ENCODE data around the gene MAP3K20. TPM values are rescaled to one million over a fixed set of nuclear protein-coding genes. Genes with fewer than 3 reads are reported as not detected.

Gene MAP3K20
- total and polyA plus RNA-seq, 4 donors, result 25.6 to 109 (median 56.5) TPM

GRCh38 chr2:173150087-173150486, 74.4 kb downstream of the MAP3K20 start:
- Histone ChIP-seq H3K27me3 (ENCODE audit: control insufficient read depth in 1 of 2, insufficient read depth in 2 of 2, low read length in 1 of 2) (no peaks in the 10 kb centered on the region), H3K36me3 (ENCODE audit: control insufficient read depth in 1 of 2, insufficient read depth in 2 of 2, low read length in 1 of 2) (no peaks in the 10 kb centered on the region), H3K27ac (ENCODE audit: low read depth in 1 of 2, low read length in 2 of 2) (no peak overlapping the region), H3K4me1 (ENCODE audit: control insufficient read depth in 1 of 2, insufficient read depth in 2 of 2, low read length in 2 of 2) (peaks cover 0 to 5% of the 10 kb centered on the region in 2 donors), H3K4me3 (ENCODE audit: low read length in 2 of 2) (no peak overlapping the region), H3K9me3 (ENCODE audit: control insufficient read depth, low read length) (no peaks in the 10 kb centered on the region)
- DNase-seq, result no peak
- ATAC-seq (ENCODE audit: low FRiP score), result no peak
- WGBS, 2 donors, result 91 to 94% methylated on average over 2 of the region's 2 CpGs
- intact Hi-C loops (cut with DNase I), result no loop called here

GRCh38 chr2:173150963-173151362, 75.3 kb downstream of the MAP3K20 start:
- no peak for DNase-seq
- Histone ChIP-seq H3K4me1 (ENCODE audit: control insufficient read depth in 1 of 2, insufficient read depth in 2 of 2, low read length in 2 of 2) (peaks cover 0 to 5% of the 10 kb centered on the region in 2 donors), H3K9me3 (ENCODE audit: control insufficient read depth, low read length) (no peaks in the 10 kb centered on the region), H3K4me3 (ENCODE audit: low read length in 2 of 2) (no peak overlapping the region), H3K27ac (ENCODE audit: low read depth in 1 of 2, low read length in 2 of 2) (no peak overlapping the region), H3K36me3 (ENCODE audit: control insufficient read depth in 1 of 2, insufficient read depth in 2 of 2, low read length in 1 of 2) (no peaks in the 10 kb centered on the region), H3K27me3 (ENCODE audit: control insufficient read depth in 1 of 2, insufficient read depth in 2 of 2, low read length in 1 of 2) (no peaks in the 10 kb centered on the region)
- intact Hi-C loops (cut with DNase I), result no loop called here
- no peak for ATAC-seq (ENCODE audit: low FRiP score)

DNA sequence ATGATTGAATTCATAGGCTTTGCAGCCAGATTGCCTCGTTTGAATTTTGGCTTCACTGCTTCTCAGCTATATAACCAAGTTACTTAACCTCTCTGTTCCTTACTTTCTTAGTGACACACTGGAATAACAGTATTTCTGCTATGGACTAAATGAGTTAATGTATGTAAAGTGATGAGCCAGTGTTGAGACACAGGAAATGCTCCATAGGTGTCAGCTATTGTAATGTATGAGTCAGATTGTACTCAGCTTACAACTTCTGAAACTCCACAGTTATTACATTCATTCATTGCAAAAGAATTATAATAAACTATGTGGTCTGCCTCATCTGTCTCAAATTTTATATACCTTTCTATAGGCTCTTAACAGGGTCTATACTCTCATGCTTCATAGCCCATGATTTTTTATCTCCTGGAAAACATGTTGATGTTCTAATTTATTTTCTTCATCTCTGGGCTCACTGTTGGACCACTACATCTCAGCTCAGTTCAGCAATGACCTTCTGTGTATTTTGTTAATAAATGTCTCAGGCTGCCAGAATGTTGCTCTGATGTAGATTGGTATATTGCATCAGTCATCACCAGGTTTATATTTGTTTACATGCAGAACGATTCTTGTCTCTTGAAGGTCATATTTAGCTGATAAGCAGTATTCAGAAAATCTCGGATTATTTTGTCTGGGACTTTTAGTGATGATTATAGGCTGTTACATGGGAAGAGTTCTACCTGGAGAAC, 76.2 kb downstream of the MAP3K20 start:
- ATAC-seq (ENCODE audit: low FRiP score) (no peak), DNase-seq (no peak)
- H3K36me3 ChIP-seq (ENCODE audit: control insufficient read depth in 1 of 2, insufficient read depth in 2 of 2, low read length in 1 of 2), result no peaks in the 10 kb centered on the region
- no peaks in the 10 kb centered on the region for H3K27me3 ChIP-seq (ENCODE audit: control insufficient read depth in 1 of 2, insufficient read depth in 2 of 2, low read length in 1 of 2)
- no peak overlapping the region for H3K27ac ChIP-seq (ENCODE audit: low read depth in 1 of 2, low read length in 2 of 2)
- no peaks in the 10 kb centered on the region for H3K9me3 ChIP-seq (ENCODE audit: control insufficient read depth, low read length)
- 60 to 64% methylated on average over 3 of the region's 3 CpGs for WGBS, 2 donors
- intact Hi-C loops (cut with DNase I), result no loop called here
- H3K4me3 ChIP-seq (ENCODE audit: low read length in 2 of 2), result no peak overlapping the region
- H3K4me1 ChIP-seq (ENCODE audit: control insufficient read depth in 1 of 2, insufficient read depth in 2 of 2, low read length in 2 of 2), result peaks cover 0 to 5% of the 10 kb centered on the region in 2 donors

DNA sequence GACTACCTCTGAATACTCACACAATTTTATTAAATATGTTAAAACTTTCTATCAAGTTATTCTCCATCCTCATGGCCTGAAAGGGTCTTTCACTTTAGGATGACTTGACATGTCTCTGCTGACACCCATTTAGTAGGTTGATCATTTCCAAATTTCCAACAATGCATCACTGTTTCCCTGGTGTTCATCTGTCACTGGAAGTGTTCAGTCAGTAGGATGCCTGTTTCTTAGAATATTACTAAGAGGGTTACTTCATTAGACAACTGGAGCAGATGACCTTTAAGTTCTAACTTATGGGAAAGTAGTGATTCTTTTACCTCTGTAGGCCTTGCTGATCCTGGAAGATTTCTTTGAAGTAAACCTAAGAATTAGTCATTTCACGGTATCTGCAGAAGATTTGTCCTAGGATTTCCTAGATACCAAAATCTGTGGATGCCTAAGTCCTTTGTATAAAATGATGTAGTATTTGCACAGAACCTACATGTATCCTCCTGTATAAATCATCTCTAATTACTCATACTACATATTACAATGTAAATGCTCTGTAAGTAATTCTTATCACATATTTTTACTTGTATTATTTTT, 77.7 kb downstream of the MAP3K20 start:
- WGBS, 2 donors, result 96 to 100% methylated on average over 1 of the region's 1 CpG
- peaks cover 0 to 3% of the 10 kb centered on the region in 2 donors for H3K4me1 ChIP-seq (ENCODE audit: control insufficient read depth in 1 of 2, insufficient read depth in 2 of 2, low read length in 2 of 2)
- DNase-seq, result no peak
- no peak overlapping the region for H3K27ac ChIP-seq (ENCODE audit: low read depth in 1 of 2, low read length in 2 of 2)
- H3K27me3 ChIP-seq (ENCODE audit: control insufficient read depth in 1 of 2, insufficient read depth in 2 of 2, low read length in 1 of 2), result no peaks in the 10 kb centered on the region
- intact Hi-C loops (cut with DNase I), result no loop called here
- H3K4me3 ChIP-seq (ENCODE audit: low read length in 2 of 2), result no peak overlapping the region
- no peaks in the 10 kb centered on the region for H3K36me3 ChIP-seq (ENCODE audit: control insufficient read depth in 1 of 2, insufficient read depth in 2 of 2, low read length in 1 of 2)
- ATAC-seq (ENCODE audit: low FRiP score), result no peak
- no peaks in the 10 kb centered on the region for H3K9me3 ChIP-seq (ENCODE audit: control insufficient read depth, low read length)

DNA sequence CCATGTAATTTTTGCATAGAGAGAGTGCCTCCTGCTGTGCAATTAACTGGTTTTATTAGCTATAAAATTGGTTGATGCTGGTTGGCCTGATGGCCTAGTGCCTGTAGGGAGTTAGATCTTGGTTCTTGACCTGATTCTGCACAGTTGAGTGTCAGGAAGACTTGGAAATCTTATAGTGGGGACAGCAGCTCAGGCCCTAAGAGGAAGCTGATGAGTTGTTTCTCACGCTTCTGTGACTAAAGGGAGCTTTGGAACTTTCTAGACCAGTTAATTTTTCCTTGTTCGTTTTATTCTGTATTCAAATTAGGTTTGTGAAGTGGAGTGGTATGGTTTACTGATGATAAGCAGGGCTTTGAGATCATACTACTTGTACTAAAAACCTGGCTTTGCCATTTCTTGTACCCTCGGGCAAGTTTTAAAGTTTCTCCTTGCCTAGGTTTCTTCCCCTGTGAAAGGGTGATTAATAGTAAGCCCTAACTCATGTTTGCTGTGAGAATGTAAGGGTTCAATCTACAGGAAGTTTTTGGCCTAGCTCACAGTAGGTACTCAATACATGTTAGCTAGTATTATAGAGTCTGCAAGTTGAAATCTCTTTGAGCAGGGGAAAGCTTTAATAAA, 82.1 kb downstream of the MAP3K20 start:
- Histone ChIP-seq H3K36me3 (ENCODE audit: control insufficient read depth in 1 of 2, insufficient read depth in 2 of 2, low read length in 1 of 2) (no peaks in the 10 kb centered on the region), H3K9me3 (ENCODE audit: control insufficient read depth, low read length) (no peaks in the 10 kb centered on the region), H3K27ac (ENCODE audit: low read depth in 1 of 2, low read length in 2 of 2) (peak overlapping the region in 1 of 2 donors; percentile 6), H3K4me3 (ENCODE audit: low read length in 2 of 2) (no peak overlapping the region), H3K27me3 (ENCODE audit: control insufficient read depth in 1 of 2, insufficient read depth in 2 of 2, low read length in 1 of 2) (no peaks in the 10 kb centered on the region), H3K4me1 (ENCODE audit: control insufficient read depth in 1 of 2, insufficient read depth in 2 of 2, low read length in 2 of 2) (peaks cover 5 to 6% of the 10 kb centered on the region in 2 donors)
- intact Hi-C loops (cut with DNase I), result no loop called here
- 92 to 93% methylated on average over 3 of the region's 3 CpGs for WGBS, 2 donors
- ATAC-seq (ENCODE audit: low FRiP score) (no peak), DNase-seq (no peak)

DNA sequence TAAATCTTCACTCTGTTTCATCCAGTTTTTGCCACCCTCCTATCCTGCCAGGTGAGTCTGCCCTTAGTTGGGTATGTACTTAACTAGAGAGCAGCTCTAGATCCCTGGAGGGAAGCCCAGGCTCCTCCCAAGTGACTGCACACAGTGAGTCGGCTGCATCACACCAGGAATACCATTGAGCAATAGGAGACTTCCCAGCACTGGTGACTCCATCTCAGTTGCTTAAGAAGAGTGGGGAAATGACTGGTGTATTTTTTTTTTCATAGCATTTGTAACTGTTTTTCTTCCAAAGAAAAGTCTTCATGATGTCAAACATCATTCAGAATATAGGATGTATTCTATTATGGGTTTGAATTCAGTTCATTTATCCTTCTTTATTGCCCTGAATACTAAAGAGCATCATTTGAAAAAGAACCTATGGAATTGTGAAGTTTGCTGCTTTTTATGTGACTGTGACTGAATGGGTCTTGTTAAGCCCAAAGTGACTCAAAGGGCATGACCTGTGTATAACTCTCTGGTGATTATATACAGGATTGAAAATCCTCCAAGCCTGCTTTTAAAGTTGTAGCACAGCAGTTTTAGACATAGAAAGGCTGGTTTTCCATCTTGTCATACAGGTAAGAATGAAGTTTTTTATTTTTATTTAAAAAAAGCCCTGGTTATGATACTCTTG, 84.3 kb downstream of the MAP3K20 start:
- H3K4me3 ChIP-seq (ENCODE audit: low read length in 2 of 2), result no peak overlapping the region
- no peaks in the 10 kb centered on the region for H3K9me3 ChIP-seq (ENCODE audit: control insufficient read depth, low read length)
- 0 to 4% methylated on average over 1 of the region's 1 CpG for WGBS, 2 donors
- peak; percentile 92 to 93 for DNase-seq
- peak overlapping the region in 1 of 2 donors; percentile 90 for H3K27ac ChIP-seq (ENCODE audit: low read depth in 1 of 2, low read length in 2 of 2)
- ATAC-seq (ENCODE audit: low FRiP score), result peak; percentile 95
- no peaks in the 10 kb centered on the region for H3K36me3 ChIP-seq (ENCODE audit: control insufficient read depth in 1 of 2, insufficient read depth in 2 of 2, low read length in 1 of 2)
- intact Hi-C loops (cut with DNase I), result loop anchor here (5.0 kb wide), 1 partner anchor 37 kb away; no protein-coding TSS in a partner anchor
- no peaks in the 10 kb centered on the region for H3K27me3 ChIP-seq (ENCODE audit: control insufficient read depth in 1 of 2, insufficient read depth in 2 of 2, low read length in 1 of 2)
- H3K4me1 ChIP-seq (ENCODE audit: control insufficient read depth in 1 of 2, insufficient read depth in 2 of 2, low read length in 2 of 2), result peaks cover 4 to 6% of the 10 kb centered on the region in 2 donors

DNA sequence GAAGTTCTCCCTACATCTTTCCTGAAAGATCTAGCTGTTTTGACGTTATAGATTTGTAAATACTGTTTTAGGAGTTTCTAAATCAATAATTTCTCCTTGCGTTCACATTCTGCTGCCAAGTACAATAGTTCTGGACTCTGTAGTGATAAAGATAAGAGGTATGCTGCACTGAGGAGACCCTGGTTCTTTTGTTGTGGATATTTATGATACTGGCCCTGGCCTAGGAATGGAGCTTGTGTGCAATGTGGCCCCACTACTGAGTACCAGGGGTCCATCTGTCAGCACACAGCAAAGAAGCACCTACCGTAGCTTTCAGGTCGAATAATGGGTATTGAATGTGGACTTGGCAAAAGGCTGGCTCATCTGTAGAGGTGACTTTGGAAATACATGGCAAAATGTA, 85.0 kb downstream of the MAP3K20 start:
- Histone ChIP-seq H3K27ac (ENCODE audit: low read depth in 1 of 2, low read length in 2 of 2) (peak overlapping the region; percentile 62 to 90), H3K4me1 (ENCODE audit: control insufficient read depth in 1 of 2, insufficient read depth in 2 of 2, low read length in 2 of 2) (peaks cover 3 to 6% of the 10 kb centered on the region in 2 donors), H3K36me3 (ENCODE audit: control insufficient read depth in 1 of 2, insufficient read depth in 2 of 2, low read length in 1 of 2) (no peaks in the 10 kb centered on the region), H3K9me3 (ENCODE audit: control insufficient read depth, low read length) (no peaks in the 10 kb centered on the region), H3K4me3 (ENCODE audit: low read length in 2 of 2) (no peak overlapping the region), H3K27me3 (ENCODE audit: control insufficient read depth in 1 of 2, insufficient read depth in 2 of 2, low read length in 1 of 2) (no peaks in the 10 kb centered on the region)
- ATAC-seq (ENCODE audit: low FRiP score) (no peak), DNase-seq (no peak)
- intact Hi-C loops (cut with DNase I), result loop anchor here (5.0 kb wide), 1 partner anchor 37 kb away; no protein-coding TSS in a partner anchor
- WGBS, 2 donors, result 80 to 89% methylated on average over 4 of the region's 4 CpGs

GRCh38 chr2:173161040-173161439, 85.4 kb downstream of the MAP3K20 start:
- no peak for DNase-seq
- Histone ChIP-seq H3K4me3 (ENCODE audit: low read length in 2 of 2) (no peak overlapping the region), H3K27ac (ENCODE audit: low read depth in 1 of 2, low read length in 2 of 2) (no peak overlapping the region), H3K27me3 (ENCODE audit: control insufficient read depth in 1 of 2, insufficient read depth in 2 of 2, low read length in 1 of 2) (no peaks in the 10 kb centered on the region), H3K4me1 (ENCODE audit: control insufficient read depth in 1 of 2, insufficient read depth in 2 of 2, low read length in 2 of 2) (peaks cover 3 to 6% of the 10 kb centered on the region in 2 donors), H3K36me3 (ENCODE audit: control insufficient read depth in 1 of 2, insufficient read depth in 2 of 2, low read length in 1 of 2) (no peaks in the 10 kb centered on the region), H3K9me3 (ENCODE audit: control insufficient read depth, low read length) (no peaks in the 10 kb centered on the region)
- peak; percentile 8 for ATAC-seq (ENCODE audit: low FRiP score)
- intact Hi-C loops (cut with DNase I), result loop anchor here (5.0 kb wide), 1 partner anchor 36 kb away; no protein-coding TSS in a partner anchor
- WGBS, 2 donors, result 84 to 88% methylated on average over 4 of the region's 4 CpGs

All from aorta (tissue), 5 donors.